Prostate gland (tissue), 2 donors: ENCODE data around the gene ANKRD63.
A peak's percentile ranks its signal among the peaks of the same experiment; 100 is the strongest.

Experiments used
- CTCF ChIP-seq, 4 experiments: fragments of 200-600 bp in 2 of 4; fragments of 450-650 bp in 2 of 4; sonication (generic) in 2 of 4; IDR thresholded peaks; 1 replicate in 3 of 4; 2 replicates in 1 of 4; pipeline ENCODE4 v1.5.1; 2016 to 2019; ENCODE audit warnings: antibody characterized with exemption in 4 of 4, mild to moderate bottlenecking in 2 of 4, moderate library complexity in 2 of 4
- POLR2A ChIP-seq: fragments of 450-650 bp; IDR thresholded peaks from one replicate; pipeline ENCODE4 v1.6.1; 2016; ENCODE audit warnings: antibody characterized with exemption, mild to moderate bottlenecking
- POLR2AphosphoS5 ChIP-seq: sonication (generic); formaldehyde crosslinking; IDR thresholded peaks from one replicate; pipeline ENCODE4 v1.6.1; 2017; ENCODE audit warnings: antibody characterized with exemption

DNA sequence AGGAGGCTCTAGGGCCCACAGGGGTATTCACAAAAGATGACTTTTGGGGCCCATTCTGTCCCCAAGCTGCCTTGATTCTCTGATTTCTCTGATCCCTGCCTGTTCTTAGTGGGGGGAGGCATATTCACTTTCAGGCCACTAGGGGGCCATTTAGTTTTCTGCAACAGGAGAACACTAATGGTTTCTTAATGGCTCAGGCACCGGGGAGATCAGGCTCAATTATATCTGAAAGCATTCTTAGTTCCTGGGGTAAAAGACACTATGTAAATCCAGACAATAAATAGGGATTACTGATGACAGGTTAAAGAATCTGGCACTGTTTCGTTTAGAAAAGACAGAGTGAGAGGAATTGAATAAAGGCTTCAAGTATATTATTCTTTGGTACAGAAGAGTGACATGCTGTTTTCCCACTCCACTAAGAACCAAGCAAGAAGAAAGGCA lies 38.1 kb upstream of the ANKRD63 start:
- TF ChIP-seq CTCF (IDR thresholded peaks at IDR 0.05) = peak; percentile 69 to 92 (median 84)
- TF ChIP-seq POLR2AphosphoS5 = peak; percentile 50
- TF ChIP-seq POLR2A = no peak
